CD4-positive, alpha-beta T cell treated with Interleukin-6 at 100 ng/mL for 8 hours (primary cell): ENCODE results near the gene CEACAM21.

ENCODE experiments used
- DNase-seq: peaks from one replicate; pipeline ENCODE4 v3.0.0-alpha.2; 2020; ENCODE audit warnings: mixed read lengths, low spot score

CEACAM21 gene

GRCh38 chr19:41619018-41619556 is 43.1 kb downstream of the CEACAM21 start:
- DNase-seq = no peak

- DNase-seq = no peak
Observed at GRCh38 chr19:41620171-41620570, 44.2 kb downstream of the CEACAM21 start.

GRCh38 chr19:41621226-41621625 is 45.3 kb downstream of the CEACAM21 start:
- DNase-seq = no peak

- no peak for DNase-seq
Observed at GRCh38 chr19:41621654-41622053, 45.7 kb downstream of the CEACAM21 start.

GRCh38 chr19:41623360-41623759 is 47.4 kb downstream of the CEACAM21 start:
- no peak for DNase-seq

- DNase-seq = no peak
Observed at GRCh38 chr19:41624515-41624914, 48.5 kb downstream of the CEACAM21 start.

GRCh38 chr19:41624937-41625336 is 49.0 kb downstream of the CEACAM21 start:
- no peak for DNase-seq

- no peak for DNase-seq
Observed at GRCh38 chr19:41626278-41626677, 50.3 kb downstream of the CEACAM21 start.

- DNase-seq = no peak
Observed at GRCh38 chr19:41626877-41627276, 50.9 kb downstream of the CEACAM21 start, which contains the start of gene CEACAM4. Gene CEACAM4 (minus strand): TSS chr19:41627074. CDS start chr19:41626963, 111 bp downstream.

GRCh38 chr19:41627966-41628675 is 52.2 kb downstream of the CEACAM21 start:
- no peak for DNase-seq
